Measurements from ENCODE around the gene URB1. TPM values are rescaled to one million over a fixed set of nuclear protein-coding genes. Genes with fewer than 3 reads are reported as not detected.
A peak's percentile ranks its signal among the peaks of the same experiment; 100 is the strongest.
"Not testable (repeated sequence)": the region's sequence is repeated elsewhere in the genome, so short reads cannot be mapped to it uniquely, and the experiment has no call there.

The URB1 gene
- total and polyA plus RNA-seq, 2 donors, result 9.2 to 14.5 TPM

- Histone ChIP-seq H3K36me3 (ENCODE audit: insufficient read depth) (peaks cover 1% of the 10 kb centered on the region), H3K27ac (ENCODE audit: low read depth) (peak overlapping the region; percentile 92), H3K4me1 (ENCODE audit: insufficient read depth) (peaks cover 1% of the 10 kb centered on the region), H3K4me3 (ENCODE audit: low read depth, low read length) (peak overlapping the region; percentile 96)
- no peak for DNase-seq (ENCODE audit: extremely low spot score)
- 59% methylated on average over 9 of the region's 9 CpGs for WGBS
These were observed 827 bp upstream of the URB1 start for GRCh38 chr21:32393677-32394001.

GRCh38 chr21:32392299-32392879 lies 423 bp downstream of the URB1 start:
- WGBS, result under 1% methylated on average over 32 of the region's 32 CpGs
- Histone ChIP-seq H3K4me3 (ENCODE audit: low read depth, low read length) (peak overlapping the region; percentile 96), H3K27ac (ENCODE audit: low read depth) (no peak overlapping the region), H3K4me1 (ENCODE audit: insufficient read depth) (peaks cover 1% of the 10 kb centered on the region), H3K36me3 (ENCODE audit: insufficient read depth) (peaks cover 1% of the 10 kb centered on the region)
- no peak for DNase-seq (ENCODE audit: extremely low spot score)

- DNase-seq (ENCODE audit: extremely low spot score), result no peak
- H3K4me1 ChIP-seq (ENCODE audit: insufficient read depth), result peaks cover 2% of the 10 kb centered on the region
- WGBS, result 63% methylated on average over 4 of the region's 4 CpGs
- peaks cover 1% of the 10 kb centered on the region for H3K36me3 ChIP-seq (ENCODE audit: insufficient read depth)
- no peak overlapping the region for H3K27ac ChIP-seq (ENCODE audit: low read depth)
- no peak overlapping the region for H3K4me3 ChIP-seq (ENCODE audit: low read depth, low read length)
These were observed 1.1 kb downstream of the URB1 start for GRCh38 chr21:32391755-32392154.

- H3K27ac ChIP-seq (ENCODE audit: low read depth); H3K36me3 ChIP-seq (ENCODE audit: insufficient read depth); H3K4me3 ChIP-seq (ENCODE audit: low read depth, low read length); H3K4me1 ChIP-seq (ENCODE audit: insufficient read depth); DNase-seq (ENCODE audit: extremely low spot score): not testable (repeated sequence)
- WGBS, result 92% methylated on average over 8 of the region's 11 CpGs
These were observed 2.1 kb downstream of the URB1 start for GRCh38 chr21:32390537-32391224.

- DNase-seq (ENCODE audit: extremely low spot score), result no peak
- Histone ChIP-seq H3K36me3 (ENCODE audit: insufficient read depth) (peaks cover 1% of the 10 kb centered on the region), H3K4me3 (ENCODE audit: low read depth, low read length) (no peak overlapping the region), H3K27ac (ENCODE audit: low read depth) (no peak overlapping the region), H3K4me1 (ENCODE audit: insufficient read depth) (peaks cover 3% of the 10 kb centered on the region)
- 66% methylated on average over 5 of the region's 5 CpGs for WGBS
These were observed 3.3 kb downstream of the URB1 start for GRCh38 chr21:32389337-32390015.

- H3K36me3 ChIP-seq (ENCODE audit: insufficient read depth), result peaks cover 1% of the 10 kb centered on the region
- no peak overlapping the region for H3K27ac ChIP-seq (ENCODE audit: low read depth)
- H3K4me3 ChIP-seq (ENCODE audit: low read depth, low read length), result no peak overlapping the region
- peaks cover 1% of the 10 kb centered on the region for H3K4me1 ChIP-seq (ENCODE audit: insufficient read depth)
- DNase-seq (ENCODE audit: extremely low spot score), result no peak
- 79% methylated on average over 9 of the region's 9 CpGs for WGBS
These were observed 4.5 kb downstream of the URB1 start for GRCh38 chr21:32388306-32388705.

- H3K4me3 ChIP-seq (ENCODE audit: low read depth, low read length), result no peak overlapping the region
- H3K27ac ChIP-seq (ENCODE audit: low read depth), result no peak overlapping the region
- whole genome bisulfite sequencing, result 91% methylated on average over 8 of the region's 8 CpGs
- peaks cover 1% of the 10 kb centered on the region for H3K36me3 ChIP-seq (ENCODE audit: insufficient read depth)
- H3K4me1 ChIP-seq (ENCODE audit: insufficient read depth), result peaks cover 1% of the 10 kb centered on the region
- no peak for DNase-seq (ENCODE audit: extremely low spot score)
These were observed 5.7 kb downstream of the URB1 start for GRCh38 chr21:32387151-32387550.

GRCh38 chr21:32386195-32386870 lies 6.5 kb downstream of the URB1 start:
- no peak for DNase-seq (ENCODE audit: extremely low spot score)
- WGBS, result 79% methylated on average over 6 of the region's 6 CpGs
- H3K27ac ChIP-seq (ENCODE audit: low read depth), result no peak overlapping the region
- H3K36me3 ChIP-seq (ENCODE audit: insufficient read depth), result peaks cover 1% of the 10 kb centered on the region
- H3K4me3 ChIP-seq (ENCODE audit: low read depth, low read length), result no peak overlapping the region
- H3K4me1 ChIP-seq (ENCODE audit: insufficient read depth), result peaks cover 1% of the 10 kb centered on the region

- Histone ChIP-seq H3K36me3 (ENCODE audit: insufficient read depth) (no peaks in the 10 kb centered on the region), H3K27ac (ENCODE audit: low read depth) (no peak overlapping the region)
- no peak for DNase-seq (ENCODE audit: extremely low spot score)
These were observed 9.0 kb downstream of the URB1 start for GRCh38 chr21:32383812-32384211.

GRCh38 chr21:32382108-32382644 lies 10.6 kb downstream of the URB1 start:
- no peak for DNase-seq (ENCODE audit: extremely low spot score)
- H3K4me1 ChIP-seq (ENCODE audit: insufficient read depth), result peaks cover 1% of the 10 kb centered on the region
- 62% methylated on average over 10 of the region's 10 CpGs for WGBS
- H3K4me3 ChIP-seq (ENCODE audit: low read depth, low read length), result no peak overlapping the region
- H3K36me3 ChIP-seq (ENCODE audit: insufficient read depth), result no peaks in the 10 kb centered on the region
- H3K27ac ChIP-seq (ENCODE audit: low read depth), result no peak overlapping the region

More at GRCh38 chr21:32383812-32384211, 9.0 kb downstream of the URB1 start:
- H3K4me1 ChIP-seq (ENCODE audit: insufficient read depth), result peaks cover 1% of the 10 kb centered on the region
- no peak overlapping the region for H3K4me3 ChIP-seq (ENCODE audit: low read depth, low read length)
- WGBS, result 97% methylated on average over 6 of the region's 6 CpGs

GRCh38 chr21:32381571-32381970 lies 11.2 kb downstream of the URB1 start:
- H3K4me3 ChIP-seq (ENCODE audit: low read depth, low read length), result no peak overlapping the region
- H3K36me3 ChIP-seq (ENCODE audit: insufficient read depth), result no peaks in the 10 kb centered on the region
- no peak for DNase-seq (ENCODE audit: extremely low spot score)
- WGBS, result 63% methylated on average over 6 of the region's 6 CpGs
- no peaks in the 10 kb centered on the region for H3K4me1 ChIP-seq (ENCODE audit: insufficient read depth)
- no peak overlapping the region for H3K27ac ChIP-seq (ENCODE audit: low read depth)

- DNase-seq (ENCODE audit: extremely low spot score), result no peak
- Histone ChIP-seq H3K4me1 (ENCODE audit: insufficient read depth) (no peaks in the 10 kb centered on the region), H3K36me3 (ENCODE audit: insufficient read depth) (no peaks in the 10 kb centered on the region), H3K4me3 (ENCODE audit: low read depth, low read length) (no peak overlapping the region), H3K27ac (ENCODE audit: low read depth) (no peak overlapping the region)
- WGBS, result 67% methylated on average over 4 of the region's 4 CpGs
These were observed 11.9 kb downstream of the URB1 start for GRCh38 chr21:32380940-32381339.

GRCh38 chr21:32378956-32379355 lies 13.9 kb downstream of the URB1 start:
- no peak for DNase-seq (ENCODE audit: extremely low spot score)
- Histone ChIP-seq H3K27ac (ENCODE audit: low read depth) (no peak overlapping the region), H3K4me1 (ENCODE audit: insufficient read depth) (no peaks in the 10 kb centered on the region), H3K36me3 (ENCODE audit: insufficient read depth) (no peaks in the 10 kb centered on the region), H3K4me3 (ENCODE audit: low read depth, low read length) (no peak overlapping the region)
- 72% methylated on average over 5 of the region's 5 CpGs for WGBS

Measured in urinary bladder (tissue), 4 donors.